Astrocyte (in vitro differentiated cells and primary cell): ENCODE results near the gene TELO2. TPM values are rescaled to one million over a fixed set of nuclear protein-coding genes. Genes with fewer than 3 reads are reported as not detected.

Experiments
- DNase-seq: peaks from one replicate; pipeline ENCODE4 v3.0.0-alpha.2; 2010; ENCODE audit warnings: low read depth
- FAIRE-seq: peaks from 2 replicates; lab custom pipeline; 2011; peaks lifted over from hg19 to GRCh38; lab: Jason Lieb, UNC
- H2AFZ ChIP-seq: 2 replicates; pipeline ENCODE4 v1.6.0; 2012; ENCODE audit warnings: low read depth, low read length, inconsistent platforms
- H3K27ac ChIP-seq: 2 replicates; pipeline ENCODE4 v1.5.1; 2011; ENCODE audit warnings: low read depth, low read length, inconsistent platforms
- H3K27me3 ChIP-seq: 2 replicates; pipeline ENCODE4 v1.6.0; 2011; ENCODE audit warnings: low read length, inconsistent platforms; ENCODE audit not compliant: insufficient read depth
- H3K36me3 ChIP-seq: 2 replicates; pipeline ENCODE4 v1.5.1; 2011; ENCODE audit warnings: low read length, inconsistent platforms; ENCODE audit not compliant: insufficient read depth
- H3K4me1 ChIP-seq: 2 replicates; pipeline ENCODE4 v1.5.1; 2011; ENCODE audit warnings: low read length, inconsistent platforms; ENCODE audit not compliant: insufficient read depth
- H3K4me2 ChIP-seq: 2 replicates; pipeline ENCODE4 v1.6.0; 2012; ENCODE audit warnings: low read length, inconsistent platforms
- H3K4me3 ChIP-seq: 2 replicates; pipeline ENCODE4 v1.5.1; 2011; ENCODE audit warnings: low read depth, mild to moderate bottlenecking, low read length, inconsistent platforms; ENCODE audit not compliant: insufficient read depth
- H3K79me2 ChIP-seq: 2 replicates; pipeline ENCODE4 v1.6.0; 2012; ENCODE audit warnings: mild to moderate bottlenecking, low read length, inconsistent platforms; ENCODE audit not compliant: insufficient read depth
- H3K9ac ChIP-seq: 2 replicates; pipeline ENCODE4 v1.6.0; 2012; ENCODE audit warnings: mild to moderate bottlenecking, low read length, inconsistent platforms
- H3K9me3 ChIP-seq: 2 replicates; pipeline ENCODE4 v1.5.1; 2012; ENCODE audit warnings: low read depth, mild to moderate bottlenecking, low read length, inconsistent platforms; ENCODE audit not compliant: insufficient read depth
- H4K20me1 ChIP-seq: 2 replicates; pipeline ENCODE4 v1.6.0; 2012; ENCODE audit warnings: low read length, inconsistent platforms; ENCODE audit not compliant: insufficient read depth
- H3K27ac Mint-ChIP-seq: one replicate; pipeline ENCODE4 v1.8.0; 2021; ENCODE audit warnings: mild to moderate bottlenecking, mixed read lengths; ENCODE audit not compliant: unreplicated experiment
- H3K27me3 Mint-ChIP-seq: one replicate; pipeline ENCODE4 v1.8.0; 2021; ENCODE audit warnings: low read depth, mixed read lengths; ENCODE audit not compliant: unreplicated experiment
- H3K36me3 Mint-ChIP-seq: one replicate; pipeline ENCODE4 v1.8.0; 2021; ENCODE audit warnings: low read depth, mixed read lengths; ENCODE audit not compliant: unreplicated experiment
- H3K4me1 Mint-ChIP-seq: one replicate; pipeline ENCODE4 v1.8.0; 2021; ENCODE audit warnings: low read depth, mixed read lengths; ENCODE audit not compliant: unreplicated experiment
- H3K4me3 Mint-ChIP-seq: one replicate; pipeline ENCODE4 v1.8.0; 2021; ENCODE audit warnings: mild to moderate bottlenecking, moderate library complexity, mixed read lengths; ENCODE audit not compliant: unreplicated experiment
- H3K9me3 Mint-ChIP-seq: one replicate; pipeline ENCODE4 v1.8.0; 2021; ENCODE audit warnings: mild to moderate bottlenecking, mixed read lengths; ENCODE audit not compliant: unreplicated experiment
- CTCF ChIP-seq: IDR thresholded peaks from 2 replicates; pipeline ENCODE4 v1.5.1; 2011; ENCODE audit warnings: low read depth, mild to moderate bottlenecking, inconsistent platforms, low read length, moderate library complexity; ENCODE audit not compliant: insufficient read depth
- EZH2 ChIP-seq: IDR thresholded peaks from 2 replicates; pipeline ENCODE4 v1.6.1; 2012; ENCODE audit warnings: mild to moderate bottlenecking, low read length, inconsistent platforms; ENCODE audit not compliant: insufficient read depth
- total RNA-seq: library from RNA; stranded (reverse); gene quantifications from 2 replicates; pipeline ENCODE4 v1.2.1, GENCODE V29; 2021

TELO2 gene
- total RNA-seq, 1 donor from 2014 or later: 21.1 TPM

- Histone ChIP-seq H2AFZ (no peak overlapping the region), H3K4me3 (no peak overlapping the region), H3K79me2 (no peaks in the 10 kb centered on the region), H3K9ac (no peak overlapping the region), H3K36me3 (no peaks in the 10 kb centered on the region), H3K4me1 (peaks cover 4% of the 10 kb centered on the region), H3K27ac (no peak overlapping the region), H3K9me3 (no peaks in the 10 kb centered on the region), H3K27me3 (no peaks in the 10 kb centered on the region), H4K20me1 (no peaks in the 10 kb centered on the region), H3K4me2 (no peak overlapping the region)
- DNase-seq: no peak
- Mint-ChIP-seq H3K9me3 (no peaks in the 10 kb centered on the region), H3K4me1 (peaks cover 2% of the 10 kb centered on the region), H3K36me3 (peaks cover 4% of the 10 kb centered on the region), H3K4me3 (no peak overlapping the region), H3K27ac (no peak overlapping the region), H3K27me3 (no peaks in the 10 kb centered on the region)
- TF ChIP-seq CTCF (no peak), EZH2 (no peak)
- no peak for FAIRE-seq
Observed at GRCh38 chr16:1528921-1529537, 35.9 kb downstream of the TELO2 start.

GRCh38 chr16:1530349-1530882 lies 37.3 kb downstream of the TELO2 start:
- Mint-ChIP-seq H3K4me1 (peaks cover 2% of the 10 kb centered on the region), H3K36me3 (peaks cover 8% of the 10 kb centered on the region), H3K4me3 (no peak overlapping the region), H3K27me3 (no peaks in the 10 kb centered on the region), H3K27ac (no peak overlapping the region), H3K9me3 (no peaks in the 10 kb centered on the region)
- H3K27ac ChIP-seq: no peak overlapping the region
- DNase-seq (no peak), FAIRE-seq (no peak)
- no peaks in the 10 kb centered on the region for H3K36me3 ChIP-seq
- H2AFZ ChIP-seq: no peak overlapping the region
- H3K79me2 ChIP-seq: peaks cover 9% of the 10 kb centered on the region
- TF ChIP-seq CTCF (no peak), EZH2 (no peak)
- peaks cover 4% of the 10 kb centered on the region for H3K4me1 ChIP-seq
- H3K9me3 ChIP-seq: no peaks in the 10 kb centered on the region
- H4K20me1 ChIP-seq: peaks cover 4% of the 10 kb centered on the region
- no peaks in the 10 kb centered on the region for H3K27me3 ChIP-seq
- no peak overlapping the region for H3K4me3 ChIP-seq
- no peak overlapping the region for H3K4me2 ChIP-seq
- no peak overlapping the region for H3K9ac ChIP-seq

DNA sequence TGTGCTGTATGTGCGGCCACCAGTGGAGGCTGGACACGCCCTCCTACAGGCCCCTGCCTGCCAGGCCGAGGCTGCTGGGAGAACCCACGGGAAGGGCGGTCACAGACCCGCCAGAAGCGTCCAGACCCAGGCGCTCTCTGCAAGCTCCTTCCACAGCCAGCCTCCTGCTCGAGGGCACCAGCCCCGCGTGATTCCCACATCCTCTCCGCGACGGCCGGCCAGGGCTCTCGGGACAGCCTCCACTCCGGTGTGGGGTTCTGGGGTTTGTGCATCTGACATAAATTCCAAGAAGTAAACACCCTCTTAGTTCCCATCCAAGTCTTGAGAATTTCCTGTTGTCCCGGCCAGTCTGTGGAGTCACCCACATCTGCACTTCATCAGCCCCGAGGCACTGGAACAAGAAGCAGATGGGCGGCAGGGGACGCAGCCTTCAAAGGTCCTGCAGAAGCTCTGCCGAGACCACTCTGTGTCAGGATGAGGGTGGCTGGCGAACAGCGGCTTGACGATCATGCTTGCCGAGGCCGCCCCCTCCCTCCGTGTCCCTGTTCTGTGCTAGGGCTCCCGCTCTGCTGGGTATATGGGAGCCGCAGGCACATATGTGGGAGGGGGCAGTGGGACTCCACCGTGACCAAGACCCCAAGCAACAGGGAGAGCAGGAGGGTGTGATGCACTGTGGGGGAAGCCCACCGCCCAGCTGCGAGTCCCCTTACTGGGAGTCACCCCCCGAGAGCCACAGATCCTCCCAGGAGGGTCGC lies 37.9 kb downstream of the TELO2 start:
- Histone ChIP-seq H3K27ac (no peak overlapping the region), H3K36me3 (no peaks in the 10 kb centered on the region), H3K9me3 (no peaks in the 10 kb centered on the region), H2AFZ (no peak overlapping the region), H3K9ac (no peak overlapping the region), H3K4me2 (no peak overlapping the region), H3K27me3 (no peaks in the 10 kb centered on the region), H3K79me2 (peaks cover 14% of the 10 kb centered on the region), H3K4me1 (peaks cover 4% of the 10 kb centered on the region), H4K20me1 (peaks cover 7% of the 10 kb centered on the region), H3K4me3 (no peak overlapping the region)
- H3K9me3 Mint-ChIP-seq: no peaks in the 10 kb centered on the region
- H3K36me3 Mint-ChIP-seq: peaks cover 8% of the 10 kb centered on the region
- DNase-seq (no peak), FAIRE-seq (no peak)
- TF ChIP-seq CTCF (no peak), EZH2 (no peak)
- H3K27me3 Mint-ChIP-seq: no peaks in the 10 kb centered on the region
- H3K4me1 Mint-ChIP-seq: peaks cover 2% of the 10 kb centered on the region
- H3K4me3 Mint-ChIP-seq: no peak overlapping the region
- no peak overlapping the region for H3K27ac Mint-ChIP-seq
